H1 (cell line): ENCODE measurements around the gene GLB1L3. TPM values are rescaled to one million over a fixed set of nuclear protein-coding genes. Genes with fewer than 3 reads are reported as not detected.

ENCODE experiments used
- ATF2 ChIP-seq: IDR thresholded peaks from 2 replicates; pipeline ENCODE4 v1.6.1; 2012; ENCODE audit warnings: low read length, inconsistent platforms
- BACH1 ChIP-seq: IDR thresholded peaks from 2 replicates; pipeline ENCODE4 v1.6.1; 2012; ENCODE audit warnings: low read length, improper control_type of control experiment
- CTCF ChIP-seq, 3 experiments: IDR thresholded peaks; 1 replicate in 2 of 3; 2 replicates in 1 of 3; pipeline versions ENCODE4 v1.5.1 to v1.6.1; 2011; ENCODE audit warnings: low read length in 3 of 3, mild to moderate bottlenecking in 3 of 3, inconsistent platforms in 2 of 3, low read depth in 1 of 3, moderate library complexity in 1 of 3; ENCODE audit not compliant: insufficient read depth in 1 of 3; ENCODE audit errors: control extremely low read depth in 1 of 3
- EZH2 ChIP-seq: fragments of 200-600 bp; sonication (generic); IDR thresholded peaks from 2 replicates; pipeline ENCODE4 v1.7.1; 2012; ENCODE audit warnings: low read depth, mild to moderate bottlenecking, moderate library complexity, low read length, inconsistent platforms; ENCODE audit not compliant: severe bottlenecking
- GTF2F1 ChIP-seq: IDR thresholded peaks from 2 replicates; pipeline ENCODE4 v1.6.1; 2012; ENCODE audit warnings: low read depth, low read length, improper control_type of control experiment, borderline replicate concordance
- NRF1 ChIP-seq: IDR thresholded peaks from 2 replicates; pipeline ENCODE4 v1.6.1; 2011; ENCODE audit warnings: mild to moderate bottlenecking, low read depth, low read length, improper control_type of control experiment
- SP2 ChIP-seq: IDR thresholded peaks from 2 replicates; pipeline ENCODE4 v1.6.1; 2012; ENCODE audit warnings: mild to moderate bottlenecking, low read length, inconsistent platforms
- TEAD4 ChIP-seq: IDR thresholded peaks from 2 replicates; pipeline ENCODE4 v1.6.1; 2012; ENCODE audit warnings: low read depth, low read length, inconsistent platforms, mixed read lengths
- polyA plus RNA-seq, 7 experiments: library from polyadenylated mRNA; depleted of rRNA in 3 of 7; stranded (reverse) in 5 of 7; unstranded in 2 of 7; fragments of >200 nt in 5 of 7; fragments of 200-250 nt in 2 of 7; gene quantifications; 1 replicate in 5 of 7; 2 replicates in 1 of 7; 4 replicates in 1 of 7; pipeline versions ENCODE4 v1.2.1 to v1.2.3, GENCODE V29; 2011 to 2013; ENCODE audit warnings: missing spikeins in 2 of 7, mixed read lengths in 2 of 7
- total RNA-seq: library from RNA; stranded (reverse); fragmentation: NEBNext Ultra II Directional; extraction: Animal tissue kit (Norgen Biotek cat#: 25700); gene quantifications from 2 replicates; pipeline ENCODE4 v1.2.1, GENCODE V29; 2021

Gene GLB1L3
- total and polyA plus RNA-seq, 2 of the 8 experiments (the other 6 are each of a cell fraction or from before 2014, with no cell fraction given), result 14.9 to 33.2 TPM

- TF ChIP-seq CTCF (IDR thresholded peaks at IDR 0.05; ENCODE audit: control extremely low read depth in 1 of 3, insufficient read depth in 1 of 3, low read depth in 1 of 3, low read length in 3 of 3) (no peak), ATF2 (no peak), SP2 (no peak), NRF1 (no peak), TEAD4 (no peak), EZH2 (no peak), BACH1 (no peak), GTF2F1 (no peak)
Measured at GRCh38 chr11:134258577-134258976, 17.6 kb upstream of the GLB1L3 start (continued).
